GM21825 (cell line): Measurements from ENCODE around the gene GASK1A.

Source experiments
- ATAC-seq: cut with Tn5 transposase; IDR thresholded peaks from one replicate; pipeline ENCODE4 v1.9.1; 2021; ENCODE audit warnings: mild to moderate bottlenecking, moderate library complexity; ENCODE audit not compliant: unreplicated experiment

The GASK1A gene

DNA sequence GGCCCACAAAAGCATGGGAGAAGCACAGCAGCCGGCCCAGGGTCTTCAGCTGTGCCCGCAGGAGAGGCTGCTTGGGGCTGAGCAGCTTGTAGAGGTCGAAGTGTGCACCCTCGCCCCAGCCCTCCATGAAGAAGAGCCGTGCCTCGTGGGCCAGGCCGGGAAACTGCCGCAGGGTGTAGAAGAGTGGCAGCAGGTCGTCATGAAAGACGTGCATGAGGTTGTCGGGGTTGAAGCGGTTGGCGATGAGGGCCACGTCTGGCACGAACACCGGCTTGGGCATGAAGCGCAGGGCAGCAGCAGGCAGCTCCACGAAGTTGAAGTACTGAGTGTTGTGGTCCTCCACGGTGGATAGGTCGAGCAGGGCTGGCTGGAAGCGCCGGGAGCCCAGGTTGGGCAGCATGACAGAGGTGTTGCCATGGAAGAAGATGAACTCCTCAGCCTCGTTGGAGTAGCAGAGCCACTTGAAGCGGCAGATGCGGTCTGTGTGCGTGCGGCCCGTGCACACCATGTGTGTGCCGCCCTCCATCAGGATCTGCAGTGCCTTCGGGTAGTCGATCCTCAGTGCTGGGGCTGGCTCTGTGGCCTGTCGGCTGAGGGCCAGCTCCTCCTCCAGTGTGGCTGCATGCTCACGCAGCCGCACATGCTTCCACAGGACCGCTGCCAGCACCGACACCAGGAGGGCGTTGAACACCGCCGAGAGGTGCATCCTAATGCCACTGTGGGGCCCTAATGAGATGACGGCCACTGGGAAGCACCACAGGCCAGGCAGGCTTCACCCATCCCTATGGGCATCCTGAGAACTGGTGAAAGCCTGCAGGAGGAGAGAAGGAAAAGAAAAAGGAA is 101.8 kb downstream of the GASK1A start:
- ATAC-seq, result no peak

GRCh38 chr3:43081796-43082195 is 102.7 kb downstream of the GASK1A start:
- ATAC-seq, result no peak

DNA sequence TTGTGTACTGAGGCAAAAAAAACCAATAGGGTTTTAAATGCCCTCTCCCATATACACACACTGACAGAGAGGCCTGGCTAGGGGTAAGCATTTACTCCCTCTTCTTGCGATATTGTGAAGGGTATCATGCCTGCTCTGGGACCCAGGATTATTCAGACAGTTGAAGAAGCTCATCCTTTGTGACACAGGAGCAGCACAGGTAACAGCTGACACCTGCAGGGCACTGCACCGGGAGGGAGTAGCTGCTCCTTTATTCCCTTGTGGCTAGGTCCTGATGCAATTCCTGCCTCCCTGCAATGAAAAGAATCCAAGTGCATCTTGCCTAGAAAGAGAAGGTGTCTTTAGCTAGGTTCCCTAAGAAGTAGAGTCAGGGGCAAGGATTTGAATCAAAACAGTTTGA is 103.3 kb downstream of the GASK1A start:
- no peak for ATAC-seq

- ATAC-seq, result no peak
Observed at GRCh38 chr3:43086460-43087165, 107.5 kb downstream of the GASK1A start.

GRCh38 chr3:43087249-43087776 is 108.2 kb downstream of the GASK1A start:
- no peak for ATAC-seq

DNA sequence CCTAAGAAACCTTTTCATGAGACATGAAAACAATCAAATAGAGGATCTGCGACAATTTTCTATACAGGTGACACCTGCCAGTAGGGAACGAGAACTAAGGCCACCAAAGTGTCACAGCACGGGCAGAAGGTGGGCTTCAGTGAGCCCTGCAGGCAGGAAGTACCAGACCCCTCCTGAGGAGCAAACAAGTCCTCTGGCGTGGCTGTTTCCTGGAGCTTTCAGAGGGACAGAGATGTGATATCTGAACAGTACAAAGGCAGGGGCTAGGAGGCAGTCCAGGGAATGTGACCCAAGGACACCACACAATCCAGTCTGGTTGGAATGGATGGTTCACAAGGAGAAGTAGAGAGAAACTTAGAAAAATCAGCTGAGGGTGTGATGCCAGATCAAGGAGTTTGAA is 110.0 kb downstream of the GASK1A start:
- ATAC-seq, result no peak

DNA sequence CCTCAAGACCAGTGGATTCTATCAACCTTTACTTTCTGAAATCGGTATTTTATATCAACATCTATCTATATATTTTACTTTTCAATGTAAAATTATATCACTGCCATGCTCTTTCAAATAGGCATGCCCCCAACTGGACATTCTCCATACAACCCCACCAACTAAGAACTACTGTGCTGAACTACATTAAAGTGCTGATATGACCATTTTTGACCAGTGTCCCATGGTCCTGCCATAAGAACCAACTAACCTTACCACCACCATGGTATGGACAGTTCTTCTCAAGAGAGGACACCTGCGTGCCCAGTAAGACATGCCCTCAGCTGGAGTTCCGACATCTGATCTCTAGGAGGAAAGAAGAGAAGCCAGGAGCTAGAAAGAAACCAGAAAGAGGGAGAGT is 111.1 kb downstream of the GASK1A start:
- no peak for ATAC-seq

DNA sequence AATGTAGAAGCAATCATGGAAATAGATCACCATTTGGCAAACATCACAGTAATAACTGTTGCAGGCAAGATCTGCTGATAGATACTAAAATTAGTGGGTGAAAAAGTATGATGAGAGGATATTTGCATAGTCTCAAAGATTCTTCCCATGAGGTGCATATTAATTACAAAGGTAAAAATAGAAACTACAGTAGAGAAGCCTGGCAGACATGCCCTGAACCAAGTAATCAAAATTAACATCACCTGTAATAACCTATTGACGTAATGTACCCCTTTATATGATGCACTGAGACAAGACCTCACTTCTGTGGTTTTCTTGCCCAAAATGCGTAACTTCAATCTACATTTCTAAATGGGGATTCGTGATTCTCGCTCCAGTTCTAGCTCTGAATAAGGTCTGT is 112.4 kb downstream of the GASK1A start:
- ATAC-seq, result no peak

- no peak for ATAC-seq
Observed at GRCh38 chr3:43093006-43093405, 113.9 kb downstream of the GASK1A start.

DNA sequence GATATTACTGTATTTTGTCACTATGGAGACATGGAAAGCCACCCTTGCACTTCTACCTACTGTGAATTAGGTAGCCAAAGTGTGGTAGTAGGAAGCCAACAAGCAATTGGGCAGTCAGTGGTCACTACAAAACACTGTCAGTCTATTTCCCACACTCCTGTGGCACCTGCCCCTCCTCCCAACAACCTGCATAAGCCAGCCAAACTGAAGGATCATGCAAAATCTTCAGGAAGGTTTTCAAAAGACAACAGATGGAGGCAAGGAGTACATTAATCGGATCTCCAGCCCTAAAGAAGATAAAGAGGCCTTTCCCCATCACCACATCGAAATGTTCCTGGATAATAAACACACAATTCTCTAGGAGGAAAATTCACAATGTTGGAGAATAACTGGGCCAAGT is 114.9 kb downstream of the GASK1A start:
- no peak for ATAC-seq

- ATAC-seq, result no peak
Observed at GRCh38 chr3:43094381-43094780, 115.3 kb downstream of the GASK1A start.

DNA sequence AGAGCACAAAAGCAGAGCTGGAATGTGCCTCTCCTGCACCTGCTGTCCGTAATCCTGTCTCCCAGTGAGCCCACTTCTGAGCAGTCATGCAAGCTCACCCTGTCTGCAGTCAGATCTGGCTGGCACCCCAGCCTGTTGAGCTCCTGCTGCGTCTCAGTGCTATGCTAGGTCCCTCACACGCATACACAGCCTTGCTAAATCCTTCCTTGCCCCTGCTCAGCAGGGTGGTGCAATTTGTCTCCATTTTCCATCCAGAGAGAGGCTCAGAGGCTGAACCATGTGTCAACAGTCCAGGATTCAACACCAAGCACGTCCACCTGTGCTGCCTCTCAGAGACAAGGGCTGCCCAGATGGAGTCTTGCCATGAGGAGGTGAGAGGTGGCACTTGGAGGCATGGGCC is 115.7 kb downstream of the GASK1A start:
- ATAC-seq, result no peak

DNA sequence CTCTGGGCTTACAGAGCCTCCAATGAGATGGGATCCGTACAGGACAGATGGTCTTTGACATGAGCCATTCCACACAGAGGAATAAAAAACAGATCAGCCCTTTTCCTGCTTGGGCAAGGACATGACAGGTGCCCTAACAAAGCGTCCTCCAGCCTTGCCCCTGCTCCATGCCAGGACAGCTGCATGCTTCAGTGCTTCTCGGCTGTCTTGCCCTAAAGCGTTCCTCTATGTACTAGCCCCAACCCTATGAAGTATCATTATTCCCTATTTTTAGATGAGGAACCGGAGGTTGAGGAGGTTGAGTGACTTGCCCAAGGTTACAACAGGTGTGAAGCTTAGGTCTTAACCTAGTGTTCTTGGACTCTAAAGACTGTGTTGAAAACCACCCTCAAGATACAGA is 116.3 kb downstream of the GASK1A start:
- ATAC-seq, result no peak

GRCh38 chr3:43096761-43097160 is 117.7 kb downstream of the GASK1A start:
- ATAC-seq, result no peak

GRCh38 chr3:43097400-43098080 is 118.4 kb downstream of the GASK1A start:
- ATAC-seq, result no peak

GRCh38 chr3:43098761-43099160 is 119.7 kb downstream of the GASK1A start:
- ATAC-seq, result no peak

DNA sequence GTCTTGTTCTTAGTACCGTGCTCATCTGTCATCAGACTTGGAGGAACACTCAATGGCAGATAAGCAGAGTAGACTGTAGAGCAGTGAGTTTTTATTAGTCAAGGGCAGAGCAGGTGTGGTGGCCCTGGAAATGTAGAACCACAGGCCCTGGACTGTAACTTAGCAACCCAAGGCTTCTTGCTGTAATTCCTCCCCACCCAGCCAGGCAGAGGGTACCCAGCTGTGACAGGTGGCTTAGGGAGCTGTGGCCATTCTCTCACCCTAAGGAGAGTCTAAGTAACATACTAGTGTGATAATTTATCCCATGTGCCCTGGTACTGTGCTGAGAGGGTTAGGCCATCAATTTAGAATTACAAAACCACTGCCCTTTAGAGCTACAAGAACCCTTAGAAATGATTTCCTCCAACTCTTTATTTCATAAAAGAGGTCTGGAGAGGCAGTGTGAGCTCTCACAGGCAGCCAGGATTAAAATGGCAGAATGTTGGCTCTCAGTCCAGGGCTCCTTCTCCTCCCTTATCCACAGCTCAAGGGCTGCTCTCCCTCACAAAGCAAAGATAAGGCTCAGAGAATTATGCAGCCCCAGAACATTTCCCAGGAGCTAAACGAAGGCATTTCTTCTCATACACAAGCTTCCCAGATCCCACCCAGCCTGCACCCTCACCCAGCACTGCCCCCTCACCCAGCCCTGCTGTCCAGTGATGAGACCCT is 123.8 kb downstream of the GASK1A start:
- ATAC-seq, result no peak

DNA sequence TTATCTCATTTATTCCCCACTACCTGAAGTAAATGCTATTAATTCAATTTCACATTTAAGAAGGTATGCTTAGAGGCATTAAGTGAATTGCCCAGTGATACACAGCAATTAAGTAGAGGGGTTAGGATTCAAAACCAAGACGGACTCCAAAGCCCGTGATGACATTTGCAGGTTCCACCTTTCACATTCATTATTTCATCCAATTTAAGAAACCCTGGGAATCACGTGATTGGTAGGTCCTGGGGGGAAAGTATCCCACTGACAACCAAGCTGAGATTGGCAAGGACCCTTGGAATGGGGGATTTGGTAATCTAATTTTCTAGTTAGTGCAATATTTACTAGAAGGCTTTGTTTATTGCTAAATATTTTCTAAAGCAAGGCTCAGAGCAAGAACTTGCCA is 124.9 kb downstream of the GASK1A start:
- ATAC-seq, result no peak

DNA sequence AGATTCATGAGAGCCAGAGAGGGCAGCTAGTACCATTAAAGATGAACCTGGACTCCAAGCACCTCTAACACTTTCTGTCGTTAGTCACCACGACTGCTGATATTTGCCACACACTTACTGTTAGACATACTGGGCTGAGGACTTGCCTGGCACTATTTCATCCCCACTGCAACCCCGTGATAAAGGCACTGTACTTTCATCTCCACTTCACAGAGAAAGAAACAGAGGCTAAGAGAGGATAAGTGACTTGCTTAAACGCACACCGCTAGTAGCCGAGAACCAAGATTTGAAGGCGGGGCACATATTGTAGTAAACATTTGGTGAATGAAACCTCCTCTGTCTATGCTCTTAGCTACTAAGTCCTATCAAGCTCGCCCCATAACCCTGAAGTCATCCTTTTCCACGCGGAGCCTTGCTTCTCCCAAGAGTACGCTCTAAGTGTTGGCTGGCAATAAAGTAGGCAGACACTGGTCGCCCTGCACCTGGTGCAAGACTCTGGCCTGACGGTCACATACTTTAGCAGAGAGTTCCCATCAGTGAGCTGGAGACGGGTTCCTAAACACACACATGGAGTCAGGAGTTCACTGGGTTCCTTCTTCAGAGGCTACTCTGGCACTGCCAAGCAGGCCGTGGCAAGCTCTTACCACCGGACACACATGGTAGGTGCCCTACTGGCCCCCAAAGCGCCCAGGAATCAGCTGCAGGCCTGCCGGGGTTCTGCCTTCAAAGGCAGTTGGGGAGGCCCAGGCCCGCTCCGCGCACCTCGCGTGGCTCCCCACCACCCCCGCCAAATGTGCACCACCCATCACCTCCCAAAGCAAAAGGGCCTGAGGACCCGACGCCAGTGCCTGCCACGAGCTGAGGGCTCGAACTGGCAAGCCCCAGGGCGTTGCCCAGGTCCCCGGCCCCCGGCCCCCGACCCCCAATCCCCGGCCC is 125.8 kb downstream of the GASK1A start:
- no peak for ATAC-seq
